IMR-90 (cell line): ENCODE measurements around the gene GGT1.
"Not testable (repeated sequence)": the region's sequence is repeated elsewhere in the genome, so short reads cannot be mapped to it uniquely, and the experiment has no call there.

Experiments
- POLR2A ChIP-seq: IDR thresholded peaks from 2 replicates; pipeline ENCODE4 v1.6.1; 2012; ENCODE audit warnings: mild to moderate bottlenecking, low read depth, low read length
- RCOR1 ChIP-seq: IDR thresholded peaks from 2 replicates; pipeline ENCODE4 v1.6.1; 2012; ENCODE audit warnings: mild to moderate bottlenecking, low read length, improper control_type of control experiment; ENCODE audit not compliant: insufficient replicate concordance
- TF ChIP-seq, protein P1 (sequence below): conservative IDR thresholded peaks from 2 replicates; pipeline ENCODE4 v1.5.1; 2012; ENCODE audit warnings: mild to moderate bottlenecking, low read depth, low read length, improper control_type of control experiment

DNA sequence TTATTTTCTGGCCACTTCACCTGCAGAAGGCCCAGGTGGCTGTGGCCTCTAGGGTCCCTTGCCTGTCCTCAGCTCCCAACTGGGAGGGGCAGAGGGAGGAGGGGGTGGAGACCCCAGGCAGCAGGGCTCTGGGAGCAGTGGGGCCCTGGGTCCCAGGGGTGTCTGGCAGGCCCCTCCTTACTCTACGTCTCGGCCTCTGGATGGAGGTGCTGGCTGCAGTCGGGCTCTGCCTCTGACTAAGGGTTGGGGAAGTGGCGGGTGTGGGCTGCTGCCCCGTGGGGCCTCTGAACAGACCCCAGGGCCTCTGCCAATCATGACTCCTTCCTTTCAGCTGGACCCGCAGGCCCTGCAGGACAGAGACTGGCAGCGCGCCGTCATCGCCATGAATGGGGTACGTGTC, 41.4 kb downstream of the GGT1 start:
- TF ChIP-seq, protein P1, sequence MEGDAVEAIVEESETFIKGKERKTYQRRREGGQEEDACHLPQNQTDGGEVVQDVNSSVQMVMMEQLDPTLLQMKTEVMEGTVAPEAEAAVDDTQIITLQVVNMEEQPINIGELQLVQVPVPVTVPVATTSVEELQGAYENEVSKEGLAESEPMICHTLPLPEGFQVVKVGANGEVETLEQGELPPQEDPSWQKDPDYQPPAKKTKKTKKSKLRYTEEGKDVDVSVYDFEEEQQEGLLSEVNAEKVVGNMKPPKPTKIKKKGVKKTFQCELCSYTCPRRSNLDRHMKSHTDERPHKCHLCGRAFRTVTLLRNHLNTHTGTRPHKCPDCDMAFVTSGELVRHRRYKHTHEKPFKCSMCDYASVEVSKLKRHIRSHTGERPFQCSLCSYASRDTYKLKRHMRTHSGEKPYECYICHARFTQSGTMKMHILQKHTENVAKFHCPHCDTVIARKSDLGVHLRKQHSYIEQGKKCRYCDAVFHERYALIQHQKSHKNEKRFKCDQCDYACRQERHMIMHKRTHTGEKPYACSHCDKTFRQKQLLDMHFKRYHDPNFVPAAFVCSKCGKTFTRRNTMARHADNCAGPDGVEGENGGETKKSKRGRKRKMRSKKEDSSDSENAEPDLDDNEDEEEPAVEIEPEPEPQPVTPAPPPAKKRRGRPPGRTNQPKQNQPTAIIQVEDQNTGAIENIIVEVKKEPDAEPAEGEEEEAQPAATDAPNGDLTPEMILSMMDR = not testable (repeated sequence)
- TF ChIP-seq RCOR1, POLR2A: not testable (repeated sequence)
